Esophagus squamous epithelium (tissue), 4 donors: ENCODE data around the gene IRX4.
A peak's percentile ranks its signal among the peaks of the same experiment; 100 is the strongest.

Experiments
- CTCF ChIP-seq, 6 experiments: fragments of 450-650 bp in 4 of 6; fragments of 200-600 bp in 2 of 6; sonication (generic) in 2 of 6; IDR thresholded peaks; one replicate each; pipeline ENCODE4 v1.5.1; 2016 to 2019; ENCODE audit warnings: antibody characterized with exemption in 6 of 6, mild to moderate bottlenecking in 4 of 6, moderate library complexity in 4 of 6
- POLR2A ChIP-seq, 4 donors: fragments of 450-650 bp; IDR thresholded peaks; one replicate each; pipeline ENCODE4 v1.6.1; 2017; ENCODE audit warnings: antibody characterized with exemption in 4 of 4, mild to moderate bottlenecking in 4 of 4, moderate library complexity in 3 of 4

GRCh38 chr5:1883120-1883924 lies 597 bp upstream of the IRX4 start:
- TF ChIP-seq CTCF (IDR thresholded peaks at IDR 0.05) (peak in 3 of 6 experiments; percentile 23 to 59 (median 43)), POLR2A (IDR thresholded peaks at IDR 0.05) (peak in 1 of 4 donors; percentile 15)
